Mesodermal cell (in vitro differentiated cells): ENCODE data around the gene TSKU.

Experiments
- H3K27ac ChIP-seq: 2 replicates; pipeline ENCODE4 v1.7.0; 2013; ENCODE audit warnings: mild to moderate bottlenecking, low read depth, low read length, moderate library complexity; ENCODE audit not compliant: severe bottlenecking
- H3K36me3 ChIP-seq: 2 replicates; pipeline ENCODE4 v1.7.1; 2013; ENCODE audit warnings: mild to moderate bottlenecking, low read length, moderate library complexity; ENCODE audit not compliant: control insufficient read depth, insufficient read depth
- H3K4me1 ChIP-seq: one replicate; pipeline ENCODE4 v1.7.1; 2013; ENCODE audit warnings: mild to moderate bottlenecking, low read length; ENCODE audit not compliant: insufficient read depth, control insufficient read depth, poor library complexity, severe bottlenecking
- H3K4me3 ChIP-seq: 2 replicates; pipeline ENCODE4 v1.7.0; 2013; ENCODE audit warnings: low read length, control low read depth, mild to moderate bottlenecking; ENCODE audit not compliant: insufficient read depth, poor library complexity, severe bottlenecking; ENCODE audit errors: extremely low read depth
- H3K9me3 ChIP-seq: 2 replicates; pipeline ENCODE4 v1.7.1; 2013; ENCODE audit warnings: mild to moderate bottlenecking, low read length, moderate library complexity; ENCODE audit not compliant: control insufficient read depth
- WGBS, 2 experiments: methylation state at CpG; one replicate each; pipeline ENCODE4 v1.1.5; 2013; ENCODE audit warnings: missing lambda C conversion rate in 2 of 2; ENCODE audit not compliant: insufficient coverage in 2 of 2; 5-methylcytosine and 5-hydroxymethylcytosine counted together

Gene TSKU

DNA sequence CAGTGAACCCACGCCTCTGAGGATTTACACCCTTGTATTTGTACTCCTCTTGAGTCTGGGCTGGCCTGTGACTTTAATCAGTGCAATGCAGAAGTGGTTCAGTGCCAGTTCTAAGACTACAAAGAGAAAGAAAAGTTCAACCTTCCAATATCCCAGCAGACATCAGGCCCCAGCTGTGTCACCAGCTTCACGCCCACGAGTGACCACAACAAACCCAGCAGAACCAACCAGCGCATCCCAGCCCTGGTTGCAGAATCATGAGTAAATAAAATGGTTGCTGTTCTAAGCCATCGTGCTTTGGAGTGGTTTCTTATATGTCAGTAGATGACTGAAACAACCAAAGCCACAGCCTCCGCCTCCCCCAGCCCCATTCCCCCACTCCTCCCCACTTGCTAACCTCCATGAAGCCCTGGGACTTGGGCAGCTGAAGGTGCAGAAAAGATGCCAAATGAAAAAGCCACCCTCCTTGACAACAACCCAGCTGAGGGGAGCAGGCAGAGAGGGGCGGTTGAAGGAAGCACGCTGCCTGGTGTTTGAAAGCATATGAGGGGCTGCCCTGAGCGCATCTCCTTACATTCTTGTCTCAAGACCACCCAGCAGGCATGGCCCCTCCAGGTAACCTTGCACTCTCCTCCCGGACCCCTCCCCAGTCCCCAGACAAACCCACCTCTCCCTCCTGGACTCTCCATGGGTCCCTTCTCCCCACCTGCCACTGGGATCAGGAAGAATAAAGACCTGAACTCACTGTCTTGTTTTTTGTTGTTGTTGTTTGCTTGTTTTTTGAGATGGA lies 20.9 kb downstream of the TSKU start:
- no peak overlapping the region for H3K27ac ChIP-seq
- H3K9me3 ChIP-seq: no peaks in the 10 kb centered on the region
- no peak overlapping the region for H3K4me3 ChIP-seq
- 94 to 100% methylated on average over 3 of the region's 10 CpGs for WGBS, 2 experiments
- H3K4me1 ChIP-seq: peaks cover 14% of the 10 kb centered on the region
- no peaks in the 10 kb centered on the region for H3K36me3 ChIP-seq

DNA sequence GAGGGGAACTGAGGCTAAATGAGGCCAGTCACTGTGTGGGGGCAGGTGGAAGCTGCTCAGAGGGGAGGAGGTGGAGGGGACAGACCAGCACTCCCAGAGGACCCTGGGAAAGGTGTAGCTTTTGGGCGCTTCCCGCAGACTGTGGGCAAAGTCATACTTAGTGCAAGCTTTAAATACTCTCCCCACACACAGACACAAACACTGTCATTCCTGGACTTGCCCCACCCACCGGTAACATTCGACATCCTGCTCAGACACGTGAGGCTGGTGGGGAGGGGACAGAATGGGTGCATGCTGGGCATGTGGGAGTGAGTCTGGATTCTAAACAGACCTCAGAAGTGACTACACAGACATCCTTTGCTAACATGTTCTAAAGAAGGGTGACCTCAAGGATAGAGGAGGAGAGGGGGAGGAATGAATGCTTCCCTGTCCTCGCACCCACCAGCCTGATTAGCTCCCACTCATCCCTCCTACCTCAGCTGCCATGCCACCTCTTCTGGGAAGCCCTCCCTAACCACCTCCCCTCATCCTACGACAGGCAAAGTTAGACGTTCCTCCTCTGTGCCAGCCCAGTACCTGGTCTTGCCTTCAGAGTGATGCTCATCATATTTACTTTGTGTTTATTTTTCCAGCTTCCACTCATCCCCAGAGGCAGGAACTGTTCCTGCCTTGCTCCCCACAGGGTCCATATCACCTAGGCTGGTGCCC lies 22.2 kb downstream of the TSKU start:
- H3K4me1 ChIP-seq: peaks cover 14% of the 10 kb centered on the region
- H3K36me3 ChIP-seq: no peaks in the 10 kb centered on the region
- no peaks in the 10 kb centered on the region for H3K9me3 ChIP-seq
- no peak overlapping the region for H3K27ac ChIP-seq
- 90 to 96% methylated on average over 2 to 3 of the region's 8 CpGs for WGBS, 2 experiments
- H3K4me3 ChIP-seq: no peak overlapping the region

DNA sequence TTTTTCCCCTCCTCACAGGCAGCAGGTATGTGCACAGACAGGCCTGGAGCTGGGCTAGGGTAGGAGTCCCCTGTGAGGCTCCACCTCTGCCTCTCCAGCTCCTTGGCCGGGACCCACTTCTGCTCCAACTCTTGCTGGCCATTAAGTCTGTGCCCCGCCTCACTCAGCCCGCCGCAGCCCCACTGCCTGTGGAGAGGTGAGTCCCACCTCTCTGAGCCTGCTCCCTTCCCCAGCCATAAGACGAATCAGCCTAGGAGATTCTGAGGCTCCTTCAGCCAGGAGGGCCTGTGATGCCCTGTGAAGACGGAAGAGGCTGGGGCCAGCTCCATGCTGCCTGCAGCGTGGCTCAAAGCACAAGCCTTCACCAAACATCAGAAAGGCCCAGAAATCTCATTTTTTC lies 23.0 kb downstream of the TSKU start:
- H3K36me3 ChIP-seq: no peaks in the 10 kb centered on the region
- H3K27ac ChIP-seq: no peak overlapping the region
- 67 to 87% methylated on average over 1 to 3 of the region's 7 CpGs for WGBS, 2 experiments
- H3K4me3 ChIP-seq: no peak overlapping the region
- no peaks in the 10 kb centered on the region for H3K9me3 ChIP-seq
- H3K4me1 ChIP-seq: peaks cover 14% of the 10 kb centered on the region

DNA sequence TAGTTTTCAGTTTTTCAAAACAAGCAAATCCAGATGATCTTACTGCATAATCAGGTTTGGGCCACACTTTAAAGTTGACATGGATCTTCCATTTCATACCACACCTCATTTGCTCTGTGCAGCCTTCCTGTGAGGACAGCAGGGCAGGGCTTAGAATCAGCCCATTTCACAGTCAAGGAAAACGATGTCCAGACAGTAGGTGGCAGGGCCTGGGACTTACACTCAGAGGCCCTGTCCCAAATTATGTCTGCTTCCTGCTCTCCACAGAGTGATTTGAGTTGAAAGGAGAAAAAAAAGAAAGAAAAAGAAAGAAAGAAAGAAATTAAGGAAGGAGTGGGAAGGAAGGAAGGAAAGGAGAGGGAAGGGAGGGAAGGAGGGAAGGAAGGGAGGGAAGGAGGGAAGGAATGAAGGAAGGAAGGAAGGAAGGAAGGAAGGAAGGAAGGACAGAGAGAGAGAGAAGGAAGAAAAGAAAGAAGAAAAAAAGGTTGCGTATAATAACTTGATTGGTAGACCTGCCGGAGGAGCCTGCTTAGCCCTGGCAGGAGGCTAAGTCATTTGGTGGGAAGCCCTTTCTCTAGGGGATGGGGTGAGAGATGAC lies 23.6 kb downstream of the TSKU start:
- no peaks in the 10 kb centered on the region for H3K36me3 ChIP-seq
- no peak overlapping the region for H3K27ac ChIP-seq
- WGBS, 2 experiments: 89 to 93% methylated on average over 2 to 3 of the region's 3 CpGs

DNA sequence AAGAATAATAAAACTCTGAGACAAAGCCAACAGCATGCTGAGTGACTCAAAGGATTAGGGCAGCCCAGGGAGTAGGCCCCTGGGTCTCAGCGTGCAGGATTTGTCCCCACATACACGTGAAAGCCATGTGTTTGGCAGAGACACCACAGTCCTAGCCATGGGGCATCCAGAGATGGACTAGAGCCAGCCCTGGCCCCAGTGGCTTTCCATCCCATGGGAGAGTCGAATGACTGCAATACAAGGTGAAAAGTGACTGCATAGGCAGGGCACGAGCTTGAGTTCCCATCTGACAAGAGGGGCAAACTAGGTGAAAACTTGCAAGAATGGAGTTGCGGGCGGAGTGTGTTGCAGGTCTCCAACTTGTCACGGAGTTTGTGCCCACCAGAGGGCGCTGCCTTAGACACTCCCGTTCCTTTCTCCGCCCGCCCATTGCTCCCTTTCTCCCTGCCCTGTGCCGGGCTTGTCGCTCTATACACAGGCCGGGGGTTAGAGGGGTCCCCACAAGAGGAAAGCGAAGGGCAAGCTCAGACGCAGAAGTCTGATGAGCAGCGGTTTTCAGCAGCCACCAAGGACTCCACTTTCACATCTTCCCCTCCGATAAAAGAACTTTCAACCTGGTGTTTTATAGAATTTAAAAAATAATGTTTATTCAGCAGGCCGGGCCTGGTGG lies 24.2 kb downstream of the TSKU start:
- Histone ChIP-seq H3K36me3 (no peaks in the 10 kb centered on the region), H3K4me1 (peaks cover 10% of the 10 kb centered on the region), H3K27ac (no peak overlapping the region), H3K9me3 (peaks cover 2% of the 10 kb centered on the region), H3K4me3 (no peak overlapping the region)
- 20 to 35% methylated on average over 13 to 15 of the region's 19 CpGs for WGBS, 2 experiments

More for the DNA sequence above, 23.6 kb downstream of the TSKU start:
- Histone ChIP-seq H3K9me3 (no peaks in the 10 kb centered on the region), H3K4me1 (peaks cover 11% of the 10 kb centered on the region), H3K4me3 (no peak overlapping the region)

DNA sequence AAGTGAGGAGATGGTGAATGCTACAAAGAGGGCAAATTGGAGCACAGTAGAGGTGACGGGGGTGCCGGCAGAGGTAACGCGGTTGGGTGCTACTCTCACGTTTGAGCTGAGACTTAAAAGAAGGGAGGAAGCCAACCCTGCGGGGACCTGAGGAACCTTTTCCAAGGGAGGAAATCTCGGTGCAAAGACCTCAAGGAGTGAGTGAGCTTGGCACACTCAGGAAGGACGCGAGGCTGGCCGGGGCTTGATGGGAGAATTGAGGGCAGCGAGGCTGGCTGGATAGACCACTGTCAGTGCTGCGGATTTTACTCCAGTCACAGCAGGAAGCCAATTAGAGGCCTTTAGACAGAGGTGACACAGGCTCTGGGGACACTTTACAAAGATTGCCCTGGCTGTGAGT lies 25.0 kb downstream of the TSKU start:
- Histone ChIP-seq H3K27ac (no peak overlapping the region), H3K9me3 (peaks cover 5% of the 10 kb centered on the region), H3K4me1 (peaks cover 5% of the 10 kb centered on the region), H3K36me3 (no peaks in the 10 kb centered on the region), H3K4me3 (no peak overlapping the region)
- 90 to 92% methylated on average over 12 of the region's 12 CpGs for WGBS, 2 experiments

DNA sequence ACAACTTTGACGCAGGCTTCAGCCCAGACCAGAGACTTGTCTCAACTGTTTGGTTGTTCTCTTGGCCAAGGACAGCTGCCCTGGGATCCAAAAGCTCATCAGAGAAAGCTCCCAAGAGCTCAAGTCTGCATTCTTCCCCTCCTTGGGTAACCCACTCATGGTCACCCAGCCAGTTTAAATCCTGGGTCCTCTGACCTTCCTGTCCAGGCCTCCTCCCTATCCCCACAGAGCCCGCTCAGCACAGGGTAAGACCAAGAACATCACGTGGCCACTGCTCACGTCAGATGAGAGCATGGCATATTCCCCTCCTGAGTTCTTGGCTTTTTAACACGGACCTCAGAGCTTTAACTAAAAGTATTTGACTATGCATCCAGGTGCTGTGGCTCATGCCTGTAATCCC lies 25.8 kb downstream of the TSKU start:
- Histone ChIP-seq H3K27ac (no peak overlapping the region), H3K4me1 (peaks cover 5% of the 10 kb centered on the region), H3K9me3 (peaks cover 7% of the 10 kb centered on the region), H3K4me3 (no peak overlapping the region), H3K36me3 (no peaks in the 10 kb centered on the region)
- WGBS, 2 experiments: 92 to 97% methylated on average over 5 of the region's 5 CpGs

DNA sequence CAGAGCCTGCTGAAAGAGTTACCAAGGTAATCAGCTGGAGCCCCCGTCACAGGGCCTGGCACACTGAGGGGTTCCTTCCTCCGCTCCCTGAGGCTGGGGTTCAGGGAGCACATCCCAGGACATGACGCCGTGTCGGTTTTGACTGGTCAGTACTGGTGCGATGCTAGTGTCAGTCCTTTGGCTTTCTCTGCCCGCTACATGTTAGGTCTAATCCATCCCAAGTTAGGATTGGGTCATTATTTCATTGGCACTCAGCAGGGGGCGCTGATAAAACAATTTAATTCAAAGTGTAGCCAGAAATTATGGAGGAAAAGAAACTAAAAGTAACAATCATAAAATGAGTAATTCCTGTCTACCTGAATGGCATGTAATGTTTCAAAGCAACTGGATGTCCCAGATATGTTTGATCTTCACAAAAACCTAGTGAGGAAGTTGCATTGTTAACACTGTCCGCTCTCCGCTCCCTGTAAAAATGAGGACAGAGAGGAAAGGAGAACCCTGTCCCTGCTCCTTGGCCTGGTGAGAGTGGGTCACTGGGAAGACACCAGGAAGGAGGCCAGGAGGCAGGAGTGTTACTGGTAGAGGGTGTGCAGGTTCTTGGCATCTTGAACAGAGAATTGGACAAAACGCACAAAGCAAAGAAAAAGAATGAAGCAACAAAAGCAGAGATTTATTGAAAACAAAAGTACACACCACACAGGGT lies 27.1 kb downstream of the TSKU start:
- 85 to 97% methylated on average over 10 of the region's 11 CpGs for WGBS, 2 experiments
- Histone ChIP-seq H3K9me3 (peaks cover 20% of the 10 kb centered on the region), H3K27ac (no peak overlapping the region), H3K4me3 (no peak overlapping the region), H3K36me3 (no peaks in the 10 kb centered on the region), H3K4me1 (peaks cover under 1% of the 10 kb centered on the region)

DNA sequence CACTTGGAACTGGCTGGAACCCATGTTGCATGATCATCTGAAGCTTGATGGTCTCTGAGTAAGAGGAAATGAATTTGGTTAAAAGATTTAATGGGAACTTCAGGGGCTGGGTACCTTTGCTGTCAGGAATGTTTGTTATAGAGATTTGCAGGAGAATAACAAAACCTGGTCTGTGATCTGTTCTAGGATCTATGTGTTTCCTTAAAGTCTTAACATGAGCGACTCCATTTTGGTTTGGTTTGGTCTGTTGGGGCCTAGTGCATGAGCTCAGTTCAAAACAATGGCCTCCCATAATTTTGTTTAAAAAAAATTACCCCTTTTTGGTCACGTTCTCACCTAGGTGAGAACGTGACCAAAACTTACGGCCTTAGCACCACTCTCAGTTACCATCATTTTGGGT lies 28.1 kb downstream of the TSKU start:
- WGBS, 2 experiments: 88 to 90% methylated on average over 3 to 4 of the region's 4 CpGs

DNA sequence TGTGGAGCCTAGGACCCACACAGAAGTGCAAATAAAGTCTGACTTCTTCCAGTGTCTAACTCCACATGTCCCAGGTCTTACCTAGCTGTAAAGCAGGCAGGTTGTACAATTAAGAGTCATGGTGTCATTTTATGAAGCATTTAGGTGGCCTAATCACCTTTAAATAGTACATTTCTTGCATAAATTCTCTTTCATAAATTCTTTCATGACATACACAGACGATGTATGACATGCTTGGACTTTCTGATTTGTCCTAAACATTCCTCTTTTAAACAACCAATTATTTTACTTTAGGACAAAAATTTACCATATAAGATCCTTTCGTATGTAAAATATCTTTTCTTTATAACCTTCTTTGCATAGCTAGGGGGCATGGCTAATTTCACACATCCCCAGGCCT lies 31.3 kb downstream of the TSKU start:
- Histone ChIP-seq H3K27ac (no peak overlapping the region), H3K4me3 (no peak overlapping the region), H3K9me3 (peaks cover 42% of the 10 kb centered on the region), H3K4me1 (no peaks in the 10 kb centered on the region), H3K36me3 (no peaks in the 10 kb centered on the region)
- WGBS, 2 experiments: 100% methylated on average over 1 to 2 of the region's 2 CpGs

More for the DNA sequence above, 28.1 kb downstream of the TSKU start:
- Histone ChIP-seq H3K9me3 (peaks cover 29% of the 10 kb centered on the region), H3K36me3 (no peaks in the 10 kb centered on the region), H3K27ac (no peak overlapping the region), H3K4me3 (no peak overlapping the region), H3K4me1 (no peaks in the 10 kb centered on the region)
